Mononuclear cell (primary cell): Measurements from ENCODE around the gene MUC12. TPM values are rescaled to one million over a fixed set of nuclear protein-coding genes. Genes with fewer than 3 reads are reported as not detected.
"Not testable (repeated sequence)": the region's sequence is repeated elsewhere in the genome, so short reads cannot be mapped to it uniquely, and the experiment has no call there.

ENCODE experiments used
- H3K27me3 ChIP-seq: 2 replicates; pipeline ENCODE4 v1.6.0; 2011; ENCODE audit warnings: low read length, control low read depth; ENCODE audit not compliant: insufficient read depth
- H3K4me1 ChIP-seq: 2 replicates; pipeline ENCODE4 v1.5.1; 2011; ENCODE audit warnings: mild to moderate bottlenecking, low read length, control low read depth; ENCODE audit not compliant: insufficient read depth
- H3K4me3 ChIP-seq: 2 replicates; pipeline ENCODE4 v1.5.1; 2011; ENCODE audit warnings: mild to moderate bottlenecking, low read length, moderate library complexity
- H3K9me3 ChIP-seq: 2 replicates; pipeline ENCODE4 v1.5.1; 2011; ENCODE audit warnings: low read depth, mild to moderate bottlenecking, control low read depth, low read length
- total RNA-seq: library from RNA; depleted of rRNA; stranded (reverse); fragments of >200 nt; gene quantifications from one replicate; pipeline ENCODE4 v1.2.3, GENCODE V29; 2012

The MUC12 gene
- total RNA-seq, 1 donor: 0.10 TPM

DNA sequence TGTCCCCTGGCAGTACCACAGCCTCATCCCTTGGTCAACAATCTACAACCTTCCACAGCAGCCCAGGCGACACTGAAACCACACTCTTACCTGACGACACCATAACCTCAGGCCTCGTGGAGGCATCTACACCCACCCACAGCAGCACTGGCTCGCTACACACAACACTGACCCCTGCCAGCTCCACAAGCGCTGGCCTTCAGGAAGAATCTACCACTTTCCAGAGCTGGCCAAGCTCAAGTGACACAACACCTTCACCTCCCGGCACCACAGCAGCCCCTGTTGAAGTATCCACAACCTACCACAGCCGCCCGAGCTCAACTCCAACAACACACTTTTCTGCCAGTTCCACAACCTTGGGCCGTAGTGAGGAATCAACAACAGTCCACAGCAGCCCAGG, 30.0 kb downstream of the MUC12 start:
- H3K9me3 ChIP-seq, H3K27me3 ChIP-seq, H3K4me3 ChIP-seq, H3K4me1 ChIP-seq: not testable (repeated sequence)

DNA sequence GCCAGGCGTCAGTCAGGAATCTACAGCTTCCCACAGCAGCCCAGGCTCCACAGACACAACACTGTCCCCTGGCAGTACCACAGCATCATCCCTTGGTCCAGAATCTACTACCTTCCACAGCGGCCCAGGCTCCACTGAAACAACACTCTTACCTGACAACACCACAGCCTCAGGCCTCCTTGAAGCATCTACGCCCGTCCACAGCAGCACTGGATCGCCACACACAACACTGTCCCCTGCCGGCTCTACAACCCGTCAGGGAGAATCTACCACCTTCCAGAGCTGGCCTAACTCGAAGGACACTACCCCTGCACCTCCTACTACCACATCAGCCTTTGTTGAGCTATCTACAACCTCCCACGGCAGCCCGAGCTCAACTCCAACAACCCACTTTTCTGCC, 30.7 kb downstream of the MUC12 start:
- H3K4me3 ChIP-seq, H3K27me3 ChIP-seq, H3K4me1 ChIP-seq, H3K9me3 ChIP-seq: not testable (repeated sequence)

DNA sequence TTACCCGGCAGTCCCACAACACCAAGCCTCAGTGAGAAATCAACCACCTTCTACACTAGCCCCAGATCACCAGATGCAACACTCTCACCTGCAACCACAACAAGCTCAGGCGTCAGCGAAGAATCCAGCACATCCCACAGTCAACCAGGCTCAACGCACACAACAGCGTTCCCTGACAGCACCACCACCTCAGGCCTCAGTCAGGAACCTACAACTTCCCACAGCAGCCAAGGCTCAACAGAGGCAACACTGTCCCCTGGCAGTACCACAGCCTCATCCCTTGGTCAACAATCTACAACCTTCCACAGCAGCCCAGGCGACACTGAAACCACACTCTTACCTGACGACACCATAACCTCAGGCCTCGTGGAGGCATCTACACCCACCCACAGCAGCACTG, 33.0 kb downstream of the MUC12 start:
- not testable (repeated sequence) for H3K9me3 ChIP-seq, H3K4me1 ChIP-seq, H3K27me3 ChIP-seq, H3K4me3 ChIP-seq

- not testable (repeated sequence) for H3K4me3 ChIP-seq, H3K9me3 ChIP-seq, H3K27me3 ChIP-seq, H3K4me1 ChIP-seq
These were observed 38.0 kb downstream of the MUC12 start for GRCh38 chr7:101007361-101007760.

- no peaks in the 10 kb centered on the region for H3K4me1 ChIP-seq
- H3K9me3 ChIP-seq: no peaks in the 10 kb centered on the region
- H3K4me3 ChIP-seq: no peak overlapping the region
- H3K27me3 ChIP-seq: no peaks in the 10 kb centered on the region
These were observed 40.3 kb downstream of the MUC12 start for GRCh38 chr7:101009629-101010028.

- H3K9me3 ChIP-seq: no peaks in the 10 kb centered on the region
- H3K27me3 ChIP-seq: no peaks in the 10 kb centered on the region
- peaks cover 11% of the 10 kb centered on the region for H3K4me1 ChIP-seq
- H3K4me3 ChIP-seq: no peak overlapping the region
These were observed 43.6 kb downstream of the MUC12 start for GRCh38 chr7:101012931-101013330.

DNA sequence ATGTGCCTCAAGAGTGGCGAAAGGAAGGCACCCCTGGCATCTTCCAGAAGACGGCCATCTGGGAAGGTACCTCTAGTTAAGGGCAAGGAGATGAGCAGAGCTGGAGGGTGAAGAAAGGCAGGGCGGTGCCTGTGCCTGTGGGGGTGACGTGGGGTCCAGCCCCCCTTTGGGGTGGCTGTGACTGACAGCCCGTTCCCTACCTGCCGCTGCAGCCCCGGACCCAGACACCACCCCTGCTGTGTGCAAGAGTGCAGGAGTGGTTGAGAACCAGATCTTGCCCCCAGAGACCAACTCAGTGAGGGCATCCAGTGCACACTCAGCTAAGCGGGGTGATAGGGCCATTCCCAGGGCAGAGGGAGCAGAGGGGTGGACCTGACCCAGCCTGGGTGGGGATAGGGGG, 46.3 kb downstream of the MUC12 start:
- peaks cover 11% of the 10 kb centered on the region for H3K4me1 ChIP-seq
- no peaks in the 10 kb centered on the region for H3K9me3 ChIP-seq
- H3K4me3 ChIP-seq: no peak overlapping the region
- H3K27me3 ChIP-seq: no peaks in the 10 kb centered on the region

DNA sequence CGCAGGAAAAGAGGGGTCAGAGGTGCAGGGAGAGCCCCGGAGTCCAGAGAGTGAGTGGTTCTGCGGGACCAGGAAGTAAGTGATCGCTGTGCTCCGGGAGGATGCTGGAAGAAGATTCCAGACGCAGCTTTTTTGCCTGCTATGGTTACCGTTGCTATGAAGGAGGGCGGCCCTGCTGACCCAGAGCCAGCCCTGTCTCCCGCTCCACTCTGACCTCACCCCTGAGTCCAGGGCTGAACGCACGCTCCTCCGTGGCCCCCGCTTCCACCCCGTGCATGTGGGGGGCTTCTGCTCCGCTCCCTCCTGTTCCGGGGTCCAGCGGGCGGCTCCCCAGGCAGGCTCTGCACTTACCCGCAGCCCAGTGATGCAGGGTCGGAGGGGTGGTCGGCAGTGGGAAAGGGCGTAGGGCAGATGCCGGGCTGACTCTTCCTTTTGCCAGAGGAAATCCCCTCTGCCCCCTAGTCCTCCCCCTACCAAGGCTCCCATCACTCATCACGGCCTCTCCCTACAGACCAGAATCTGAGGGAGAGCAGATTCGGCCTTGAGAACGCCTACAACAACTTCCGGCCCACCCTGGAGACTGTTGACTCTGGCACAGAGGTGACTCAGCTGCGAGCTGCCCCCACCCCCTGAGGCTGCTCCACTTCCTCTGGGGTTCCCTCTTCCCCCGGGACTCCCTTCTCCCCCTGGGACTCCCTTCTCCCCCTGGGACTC, 47.9 kb downstream of the MUC12 start:
- no peaks in the 10 kb centered on the region for H3K27me3 ChIP-seq
- H3K4me3 ChIP-seq: peak overlapping the region; percentile 45
- no peaks in the 10 kb centered on the region for H3K9me3 ChIP-seq
- H3K4me1 ChIP-seq: peaks cover 11% of the 10 kb centered on the region

GRCh38 chr7:101018271-101019167, 49.2 kb downstream of the MUC12 start:
- no peak overlapping the region for H3K4me3 ChIP-seq
- H3K27me3 ChIP-seq: no peaks in the 10 kb centered on the region
- H3K9me3 ChIP-seq: no peaks in the 10 kb centered on the region
- peaks cover 11% of the 10 kb centered on the region for H3K4me1 ChIP-seq

GRCh38 chr7:101020444-101020843, 51.1 kb downstream of the MUC12 start:
- Histone ChIP-seq H3K4me3 (no peak overlapping the region), H3K4me1 (peaks cover 11% of the 10 kb centered on the region), H3K9me3 (no peaks in the 10 kb centered on the region), H3K27me3 (no peaks in the 10 kb centered on the region)

DNA sequence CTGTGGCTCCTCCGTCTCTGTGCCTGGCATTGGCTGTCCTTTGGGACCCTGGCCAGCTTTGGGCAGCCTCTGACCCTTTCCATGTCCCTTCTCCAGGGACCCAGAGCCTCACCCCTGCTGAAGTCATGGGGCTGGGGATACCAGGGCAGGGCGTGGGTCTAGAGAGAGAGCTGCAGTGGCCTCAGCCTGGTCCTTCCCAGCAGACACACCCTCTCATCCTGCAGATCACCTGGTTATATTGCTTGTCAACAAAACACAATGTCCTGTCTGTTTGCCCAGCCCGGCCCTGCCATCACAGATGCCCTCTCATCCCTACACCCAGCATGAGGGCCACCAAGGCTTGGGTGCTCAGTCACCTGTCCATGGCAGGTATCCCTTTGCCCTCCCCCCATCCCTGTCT, 52.3 kb downstream of the MUC12 start:
- no peaks in the 10 kb centered on the region for H3K27me3 ChIP-seq
- no peaks in the 10 kb centered on the region for H3K9me3 ChIP-seq
- peaks cover 8% of the 10 kb centered on the region for H3K4me1 ChIP-seq
- H3K4me3 ChIP-seq: no peak overlapping the region

DNA sequence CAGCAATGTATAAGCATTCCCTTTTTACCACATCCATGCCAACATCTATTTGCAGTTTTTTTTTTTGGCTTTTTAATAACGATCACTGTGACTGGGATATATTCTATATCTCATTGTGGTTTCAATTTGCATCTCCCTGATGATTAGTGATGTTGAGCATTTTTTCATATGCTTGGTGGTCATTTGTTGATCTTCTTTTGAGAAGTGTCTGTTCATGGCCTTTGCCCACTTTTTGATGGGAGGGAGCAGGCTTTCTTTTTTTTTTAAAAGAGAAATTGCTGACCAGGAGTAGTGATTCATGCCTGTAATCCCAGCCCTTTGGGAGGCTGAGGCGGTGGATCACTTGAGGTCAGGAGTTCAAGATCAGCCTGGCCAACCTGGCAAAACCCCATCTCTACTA, 54.5 kb downstream of the MUC12 start:
- no peaks in the 10 kb centered on the region for H3K9me3 ChIP-seq
- H3K27me3 ChIP-seq: no peaks in the 10 kb centered on the region
- no peak overlapping the region for H3K4me3 ChIP-seq
- no peaks in the 10 kb centered on the region for H3K4me1 ChIP-seq

DNA sequence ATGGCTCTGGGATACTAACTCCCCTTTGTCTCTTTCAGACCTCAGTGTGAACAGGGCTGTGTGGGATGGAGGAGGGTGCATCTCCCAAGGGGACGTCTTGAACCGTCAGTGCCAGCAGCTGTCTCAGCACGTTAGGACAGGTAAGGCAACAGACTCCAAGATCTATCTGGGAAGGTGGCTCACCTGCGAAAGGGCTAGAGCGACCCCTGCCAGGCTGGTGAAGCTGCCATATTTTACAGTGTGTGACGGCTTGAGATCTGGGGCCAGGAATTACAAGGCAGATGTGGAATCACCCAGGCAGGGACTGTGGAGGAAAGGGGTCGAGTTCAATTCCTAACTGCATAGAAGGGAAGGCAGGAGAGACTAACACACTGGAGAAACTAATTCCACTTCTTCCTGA, 61.7 kb downstream of the MUC12 start:
- Histone ChIP-seq H3K27me3 (no peaks in the 10 kb centered on the region), H3K4me3 (no peak overlapping the region), H3K9me3 (no peaks in the 10 kb centered on the region), H3K4me1 (no peaks in the 10 kb centered on the region)

DNA sequence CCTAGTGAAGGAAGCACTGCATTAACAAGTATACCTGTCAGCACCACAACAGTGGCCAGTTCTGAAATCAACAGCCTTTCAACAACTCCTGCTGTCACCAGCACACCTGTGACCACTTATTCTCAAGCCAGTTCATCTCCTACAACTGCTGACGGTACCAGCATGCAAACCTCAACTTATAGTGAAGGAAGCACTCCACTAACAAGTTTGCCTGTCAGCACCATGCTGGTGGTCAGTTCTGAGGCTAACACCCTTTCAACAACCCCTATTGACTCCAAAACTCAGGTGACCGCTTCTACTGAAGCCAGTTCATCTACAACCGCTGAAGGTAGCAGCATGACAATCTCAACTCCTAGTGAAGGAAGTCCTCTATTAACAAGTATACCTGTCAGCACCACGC, 66.6 kb downstream of the MUC12 start:
- H3K4me1 ChIP-seq: no peaks in the 10 kb centered on the region
- H3K9me3 ChIP-seq: no peaks in the 10 kb centered on the region
- no peak overlapping the region for H3K4me3 ChIP-seq
- H3K27me3 ChIP-seq: no peaks in the 10 kb centered on the region

- H3K4me3 ChIP-seq, H3K9me3 ChIP-seq, H3K27me3 ChIP-seq, H3K4me1 ChIP-seq: not testable (repeated sequence)
These were observed 71.9 kb downstream of the MUC12 start for GRCh38 chr7:101041283-101041682.

DNA sequence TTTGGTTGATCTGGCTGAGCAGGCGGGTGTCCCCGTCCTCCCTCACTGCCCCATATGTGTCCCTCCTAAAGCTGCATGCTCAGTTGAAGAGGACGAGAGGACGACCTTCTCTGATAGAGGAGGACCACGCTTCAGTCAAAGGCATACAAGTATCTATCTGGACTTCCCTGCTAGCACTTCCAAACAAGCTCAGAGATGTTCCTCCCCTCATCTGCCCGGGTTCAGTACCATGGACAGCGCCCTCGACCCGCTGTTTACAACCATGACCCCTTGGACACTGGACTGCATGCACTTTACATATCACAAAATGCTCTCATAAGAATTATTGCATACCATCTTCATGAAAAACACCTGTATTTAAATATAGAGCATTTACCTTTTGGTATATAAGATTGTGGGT, 89.0 kb downstream of the MUC12 start:
- Histone ChIP-seq H3K9me3 (no peaks in the 10 kb centered on the region), H3K27me3 (peaks cover 22% of the 10 kb centered on the region), H3K4me1 (no peaks in the 10 kb centered on the region), H3K4me3 (no peak overlapping the region)
